Hematopoietic multipotent progenitor cell (in vitro differentiated cells): ENCODE data around the gene GPC6. TPM values are rescaled to one million over a fixed set of nuclear protein-coding genes. Genes with fewer than 3 reads are reported as not detected.
A peak's percentile ranks its signal among the peaks of the same experiment; 100 is the strongest.

Source experiments
- DNase-seq, 3 donors: peaks; one replicate each; pipeline ENCODE4 v3.0.0-alpha.2; 2011 to 2015; ENCODE audit warnings: low read depth in 2 of 3, low spot score in 2 of 3
- total RNA-seq: library from RNA; depleted of rRNA; stranded (reverse); fragments of >200 nt; gene quantifications from one replicate; pipeline ENCODE4 v1.2.3, GENCODE V29; 2012

The GPC6 gene
- total RNA-seq, 1 donor: 0.54 TPM

- no peak for DNase-seq
Measured at GRCh38 chr13:93552596-93552995, 326.0 kb downstream of the GPC6 start.

- DNase-seq: no peak
Measured at GRCh38 chr13:93554514-93554913, 327.9 kb downstream of the GPC6 start.

GRCh38 chr13:93558637-93559036 lies 332.0 kb downstream of the GPC6 start:
- DNase-seq: no peak

GRCh38 chr13:93559718-93560117 lies 333.1 kb downstream of the GPC6 start:
- no peak for DNase-seq

GRCh38 chr13:93561576-93562225 lies 335.1 kb downstream of the GPC6 start:
- DNase-seq: no peak

- DNase-seq: no peak
Measured at GRCh38 chr13:93562676-93563075, 336.1 kb downstream of the GPC6 start.

- DNase-seq: no peak
Measured at GRCh38 chr13:93577105-93577504, 350.5 kb downstream of the GPC6 start.

GRCh38 chr13:93589788-93590187 lies 363.2 kb downstream of the GPC6 start:
- no peak for DNase-seq

- DNase-seq: no peak
Measured at GRCh38 chr13:93603043-93603442, 376.4 kb downstream of the GPC6 start.

- DNase-seq: no peak
Measured at GRCh38 chr13:93614776-93615175, 388.2 kb downstream of the GPC6 start.

GRCh38 chr13:93620181-93620765 lies 393.7 kb downstream of the GPC6 start:
- DNase-seq: no peak

GRCh38 chr13:93621051-93621450 lies 394.4 kb downstream of the GPC6 start:
- DNase-seq: no peak

GRCh38 chr13:93621966-93622365 lies 395.4 kb downstream of the GPC6 start:
- DNase-seq: no peak

GRCh38 chr13:93624311-93624777 lies 397.7 kb downstream of the GPC6 start:
- peak in 2 of 3 donors; percentile 3 to 40 for DNase-seq

GRCh38 chr13:93625536-93625935 lies 398.9 kb downstream of the GPC6 start:
- no peak for DNase-seq

GRCh38 chr13:93628136-93628797 lies 401.7 kb downstream of the GPC6 start:
- DNase-seq: no peak

- DNase-seq: no peak
Measured at GRCh38 chr13:93635616-93636032, 409.0 kb downstream of the GPC6 start.

- no peak for DNase-seq
Measured at GRCh38 chr13:93637852-93638251, 411.2 kb downstream of the GPC6 start.

- no peak for DNase-seq
Measured at GRCh38 chr13:93640452-93640851, 413.8 kb downstream of the GPC6 start.

- DNase-seq: no peak
Measured at GRCh38 chr13:93646245-93646644, 419.6 kb downstream of the GPC6 start.

- no peak for DNase-seq
Measured at GRCh38 chr13:93649496-93649895, 422.9 kb downstream of the GPC6 start.

- no peak for DNase-seq
Measured at GRCh38 chr13:93653776-93654175, 427.2 kb downstream of the GPC6 start.
